Breast epithelium (tissue), 3 donors: Measurements from ENCODE around the gene MEAK7.

Experiments
- POLR2A ChIP-seq: fragments of 450-650 bp; IDR thresholded peaks from one replicate; pipeline ENCODE4 v1.6.1; 2016; ENCODE audit warnings: antibody characterized with exemption, mild to moderate bottlenecking, moderate library complexity
- TF ChIP-seq, protein P1 (sequence below), 3 donors: fragments of 450-650 bp; IDR thresholded peaks; one replicate each; pipeline ENCODE4 v1.5.1; 2016 to 2017; ENCODE audit warnings: antibody characterized with exemption in 3 of 3, mild to moderate bottlenecking in 3 of 3, moderate library complexity in 3 of 3

- TF ChIP-seq, protein P1, sequence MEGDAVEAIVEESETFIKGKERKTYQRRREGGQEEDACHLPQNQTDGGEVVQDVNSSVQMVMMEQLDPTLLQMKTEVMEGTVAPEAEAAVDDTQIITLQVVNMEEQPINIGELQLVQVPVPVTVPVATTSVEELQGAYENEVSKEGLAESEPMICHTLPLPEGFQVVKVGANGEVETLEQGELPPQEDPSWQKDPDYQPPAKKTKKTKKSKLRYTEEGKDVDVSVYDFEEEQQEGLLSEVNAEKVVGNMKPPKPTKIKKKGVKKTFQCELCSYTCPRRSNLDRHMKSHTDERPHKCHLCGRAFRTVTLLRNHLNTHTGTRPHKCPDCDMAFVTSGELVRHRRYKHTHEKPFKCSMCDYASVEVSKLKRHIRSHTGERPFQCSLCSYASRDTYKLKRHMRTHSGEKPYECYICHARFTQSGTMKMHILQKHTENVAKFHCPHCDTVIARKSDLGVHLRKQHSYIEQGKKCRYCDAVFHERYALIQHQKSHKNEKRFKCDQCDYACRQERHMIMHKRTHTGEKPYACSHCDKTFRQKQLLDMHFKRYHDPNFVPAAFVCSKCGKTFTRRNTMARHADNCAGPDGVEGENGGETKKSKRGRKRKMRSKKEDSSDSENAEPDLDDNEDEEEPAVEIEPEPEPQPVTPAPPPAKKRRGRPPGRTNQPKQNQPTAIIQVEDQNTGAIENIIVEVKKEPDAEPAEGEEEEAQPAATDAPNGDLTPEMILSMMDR (IDR thresholded peaks at IDR 0.05) = no peak
- TF ChIP-seq POLR2A = no peak
Measured at GRCh38 chr16:84462296-84463210, 41.9 kb downstream of the MEAK7 start.
